HG03025 (cell line): Measurements from ENCODE around the gene PLAC9.
"Not testable (repeated sequence)": the region's sequence is repeated elsewhere in the genome, so short reads cannot be mapped to it uniquely, and the experiment has no call there.

Experiments used
- ATAC-seq: cut with Tn5 transposase; IDR thresholded peaks from one replicate; pipeline ENCODE4 v1.9.1; 2021; ENCODE audit warnings: mild to moderate bottlenecking, moderate library complexity; ENCODE audit not compliant: unreplicated experiment, low FRiP score

PLAC9 gene

DNA sequence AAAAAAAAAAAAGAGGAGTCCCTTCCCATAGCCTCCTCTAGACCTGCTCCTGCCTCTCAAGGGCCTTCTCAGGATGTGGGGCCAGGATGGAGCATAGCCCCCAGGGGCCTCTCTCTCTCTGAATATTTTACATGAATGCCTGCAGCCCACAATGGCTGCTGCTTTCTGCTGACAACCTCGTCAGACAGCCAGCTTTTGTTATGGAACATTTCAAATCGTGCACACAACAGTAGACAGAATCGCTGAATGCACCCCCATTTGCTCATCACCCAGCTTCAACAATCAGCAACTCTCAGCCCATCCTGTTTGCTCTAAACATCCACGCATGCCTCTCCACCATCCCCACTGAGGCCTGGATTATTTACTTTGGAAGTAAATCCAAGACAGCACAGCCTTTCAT lies 5.4 kb downstream of the PLAC9 start:
- ATAC-seq, result no peak

DNA sequence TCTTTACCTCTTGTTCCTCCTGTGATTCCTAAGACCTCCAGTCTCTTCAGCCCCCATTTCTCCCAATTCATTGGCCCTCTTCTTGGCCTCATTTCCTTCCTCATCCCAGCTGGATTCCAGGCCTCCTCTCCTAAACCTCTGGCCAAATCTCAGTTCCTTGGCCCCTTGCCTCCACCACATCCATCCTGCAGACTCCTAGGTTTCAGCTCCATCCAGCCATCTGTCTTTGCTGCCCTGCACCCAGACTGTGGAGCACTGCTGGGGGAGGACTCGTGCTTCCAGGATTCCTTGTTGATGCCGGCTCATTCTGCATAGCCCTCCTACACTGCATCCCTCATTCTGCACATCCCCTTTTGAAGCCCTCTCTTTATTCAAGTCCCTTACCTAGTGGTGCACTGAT lies 6.7 kb downstream of the PLAC9 start:
- no peak for ATAC-seq

DNA sequence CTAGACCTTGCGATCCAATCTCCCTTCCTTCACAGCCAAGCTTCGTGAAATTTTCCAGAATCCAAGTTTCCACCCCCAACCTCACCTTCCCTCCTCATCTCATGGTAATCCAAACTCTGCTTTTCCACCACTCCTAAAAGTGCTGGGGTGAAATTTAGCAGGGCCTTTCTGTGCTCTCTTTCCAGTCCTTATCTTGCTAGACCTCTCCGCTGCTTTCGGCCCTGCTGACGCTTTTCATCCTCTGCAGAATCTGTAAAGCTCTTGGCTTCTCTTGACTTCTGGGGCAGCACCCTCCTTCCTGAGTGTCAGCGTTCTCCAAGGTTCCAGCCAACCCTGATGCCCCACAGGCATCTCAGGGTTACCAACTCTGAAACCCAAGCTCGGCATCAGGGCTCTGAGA lies 7.7 kb downstream of the PLAC9 start:
- ATAC-seq, result no peak

DNA sequence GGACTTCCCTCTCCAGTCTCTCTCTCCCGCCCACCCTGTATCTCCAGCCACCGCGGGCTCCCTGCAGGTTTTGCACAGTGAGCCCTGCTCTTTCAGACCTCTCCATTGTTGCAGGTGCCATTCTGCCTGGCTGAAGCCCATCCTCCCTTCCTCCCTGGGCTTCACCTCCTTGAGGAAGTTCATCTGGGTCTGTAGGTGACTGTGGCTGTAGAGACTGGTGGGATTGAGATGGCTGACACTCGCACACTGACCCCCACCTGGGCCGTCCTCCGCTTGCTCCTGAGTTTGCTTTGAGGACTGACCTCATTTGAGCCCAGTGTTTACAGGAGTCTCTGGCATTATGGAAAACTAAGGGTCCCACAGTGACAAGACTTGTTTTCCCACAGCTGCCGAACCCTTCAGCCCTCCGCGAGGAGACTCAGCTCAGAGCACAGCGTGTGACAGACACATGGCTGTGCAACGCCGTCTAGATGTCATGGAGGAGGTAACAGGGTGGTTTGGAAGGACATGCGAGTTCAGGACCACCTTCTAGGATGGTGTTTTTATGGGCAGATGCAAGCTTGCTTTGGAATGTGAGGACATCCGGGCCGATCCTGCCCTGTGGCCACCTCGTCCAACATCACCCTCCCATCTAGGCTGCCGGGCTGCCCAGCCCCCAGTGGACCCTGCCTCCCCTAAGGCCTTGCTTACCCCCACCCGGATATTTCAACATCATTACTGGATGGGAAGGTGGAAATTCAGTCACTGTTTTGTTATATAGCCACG lies 9.3 kb downstream of the PLAC9 start:
- no peak for ATAC-seq

DNA sequence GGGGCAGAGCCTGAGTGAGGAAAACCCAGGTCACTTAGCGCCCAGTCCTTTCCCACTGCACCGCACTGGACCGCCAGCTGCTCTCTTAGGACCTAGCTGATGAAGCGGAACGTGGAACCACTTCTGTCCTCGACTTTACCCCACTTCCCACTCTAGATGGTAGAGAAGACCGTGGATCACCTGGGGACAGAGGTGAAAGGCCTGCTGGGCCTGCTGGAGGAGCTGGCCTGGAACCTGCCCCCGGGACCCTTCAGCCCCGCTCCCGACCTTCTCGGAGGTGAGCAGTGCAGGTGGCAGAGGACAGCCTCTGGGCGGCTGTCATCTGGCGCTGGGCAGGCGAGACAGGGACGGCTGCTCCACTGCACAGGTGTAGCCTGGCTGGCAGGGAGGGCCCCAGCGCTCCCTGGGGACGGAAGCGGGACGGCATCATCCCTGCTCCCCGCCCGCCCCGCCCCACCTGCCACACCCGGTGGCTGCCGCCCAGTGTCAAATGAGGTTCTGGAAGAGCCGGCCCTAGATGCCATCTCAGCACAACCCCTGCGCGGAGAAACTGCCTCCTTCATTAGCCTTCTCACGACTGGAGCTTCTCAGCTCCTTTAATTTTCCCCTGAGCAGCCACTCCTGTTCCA lies 11.7 kb downstream of the PLAC9 start:
- ATAC-seq, result peak; percentile 33

DNA sequence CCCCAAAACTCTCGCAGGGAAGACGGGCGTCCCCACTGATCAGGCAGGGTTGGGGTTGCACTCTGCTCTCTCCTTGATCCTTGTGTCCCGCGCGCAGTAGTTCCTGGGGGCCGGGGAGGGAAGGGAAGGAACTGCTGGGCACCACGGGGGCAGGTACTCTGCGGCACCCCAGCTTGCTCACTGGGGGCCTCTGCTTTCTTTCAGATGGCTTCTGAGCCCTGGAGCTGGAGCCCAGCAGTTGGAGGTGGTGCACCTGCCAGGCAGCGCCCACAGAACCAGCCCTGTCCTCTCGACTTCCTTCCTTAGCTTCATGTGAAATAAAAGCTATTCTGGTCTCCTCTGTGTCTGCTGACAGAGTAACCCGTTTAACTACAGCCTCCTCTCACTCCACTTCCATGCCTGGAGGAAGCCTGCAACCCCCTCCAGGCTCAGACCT lies 12.2 kb downstream of the PLAC9 start:
- peak; percentile 34 for ATAC-seq

- not testable (repeated sequence) for ATAC-seq
Measured at GRCh38 chr10:80145406-80146308, 13.1 kb downstream of the PLAC9 start.

- no peak for ATAC-seq
Measured at GRCh38 chr10:80146918-80147317, 14.4 kb downstream of the PLAC9 start.

DNA sequence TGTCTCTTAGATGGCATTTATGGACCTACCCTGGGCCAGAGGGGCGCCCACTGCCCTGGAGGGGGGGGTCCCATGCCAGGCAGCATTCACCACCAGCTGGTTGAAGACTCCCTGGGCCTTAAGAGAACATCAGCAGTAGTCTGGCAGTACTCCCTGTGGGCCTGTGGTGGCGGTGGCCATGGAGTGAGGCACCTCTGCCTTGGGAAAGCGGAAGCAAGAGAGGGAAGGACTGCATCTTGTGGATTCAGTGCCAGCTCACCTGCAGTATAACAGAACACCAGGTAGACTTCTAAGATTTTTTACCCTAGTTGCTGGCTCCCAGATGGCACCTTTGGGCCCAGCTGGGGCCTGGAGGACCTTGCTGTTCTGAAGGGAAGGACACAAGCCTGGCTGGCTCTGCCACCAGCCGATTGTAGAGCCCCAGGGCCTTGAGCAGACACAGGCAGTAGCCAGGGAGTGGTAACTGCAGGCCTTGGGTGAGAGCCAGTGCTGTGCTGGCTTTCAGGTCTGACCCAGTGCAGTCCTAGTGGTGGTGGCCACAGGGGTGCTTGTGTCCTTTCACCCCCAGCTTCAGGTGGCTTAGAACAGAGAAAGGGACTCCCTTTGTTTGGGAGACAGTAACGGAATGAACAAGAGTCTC lies 15.8 kb downstream of the PLAC9 start:
- ATAC-seq, result no peak

- ATAC-seq, result no peak
Measured at GRCh38 chr10:80149123-80149522, 16.6 kb downstream of the PLAC9 start.

GRCh38 chr10:80150172-80150571 lies 17.6 kb downstream of the PLAC9 start:
- ATAC-seq, result no peak

DNA sequence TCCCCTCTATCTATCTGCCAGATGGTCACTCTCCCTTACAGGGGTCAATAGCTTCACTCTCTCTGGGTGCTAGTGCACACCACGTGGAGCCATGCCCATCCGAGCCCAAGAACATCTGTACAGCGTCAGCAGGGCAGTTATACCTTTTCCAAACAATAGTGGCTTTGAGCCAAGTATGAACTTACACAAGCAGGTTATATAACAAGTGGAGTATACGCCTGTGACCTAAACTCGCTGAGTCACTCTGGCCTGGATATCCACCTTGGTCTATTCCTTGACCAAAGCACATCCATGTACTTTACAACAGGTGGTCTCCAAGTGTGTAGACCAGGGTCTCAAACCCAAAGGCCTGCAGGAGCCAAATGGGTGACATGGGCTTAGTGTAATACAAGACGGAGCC lies 20.3 kb downstream of the PLAC9 start:
- no peak for ATAC-seq

DNA sequence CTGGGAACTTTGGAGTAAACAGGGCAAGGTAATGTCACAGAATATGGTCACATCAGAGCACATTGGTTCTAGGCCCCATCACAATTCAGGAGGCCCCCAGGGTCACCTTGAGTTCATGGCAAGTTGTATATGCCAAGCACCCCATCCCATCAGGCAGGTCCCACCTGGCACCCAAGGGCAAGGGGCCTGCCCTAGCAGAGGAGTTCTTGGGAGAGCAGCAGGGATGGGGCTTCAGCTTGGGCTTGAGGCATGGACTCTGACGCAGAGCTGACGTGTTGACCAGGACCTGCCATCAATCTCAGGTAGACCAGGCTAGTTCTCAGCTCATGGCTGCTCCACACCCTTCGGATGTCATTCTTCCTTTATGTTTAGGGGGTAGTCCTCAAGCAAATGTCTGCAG lies 20.9 kb downstream of the PLAC9 start:
- ATAC-seq, result no peak

- no peak for ATAC-seq
Measured at GRCh38 chr10:80154626-80154977, 22.1 kb downstream of the PLAC9 start.

- no peak for ATAC-seq
Measured at GRCh38 chr10:80154978-80155695, 22.6 kb downstream of the PLAC9 start.

- ATAC-seq, result no peak
Measured at GRCh38 chr10:80155696-80156215, 23.2 kb downstream of the PLAC9 start.

- no peak for ATAC-seq
Measured at GRCh38 chr10:80156216-80156615, 23.7 kb downstream of the PLAC9 start.

- no peak for ATAC-seq
Measured at GRCh38 chr10:80157561-80157960, 25.0 kb downstream of the PLAC9 start.

GRCh38 chr10:80158126-80158525 lies 25.6 kb downstream of the PLAC9 start:
- ATAC-seq, result no peak

DNA sequence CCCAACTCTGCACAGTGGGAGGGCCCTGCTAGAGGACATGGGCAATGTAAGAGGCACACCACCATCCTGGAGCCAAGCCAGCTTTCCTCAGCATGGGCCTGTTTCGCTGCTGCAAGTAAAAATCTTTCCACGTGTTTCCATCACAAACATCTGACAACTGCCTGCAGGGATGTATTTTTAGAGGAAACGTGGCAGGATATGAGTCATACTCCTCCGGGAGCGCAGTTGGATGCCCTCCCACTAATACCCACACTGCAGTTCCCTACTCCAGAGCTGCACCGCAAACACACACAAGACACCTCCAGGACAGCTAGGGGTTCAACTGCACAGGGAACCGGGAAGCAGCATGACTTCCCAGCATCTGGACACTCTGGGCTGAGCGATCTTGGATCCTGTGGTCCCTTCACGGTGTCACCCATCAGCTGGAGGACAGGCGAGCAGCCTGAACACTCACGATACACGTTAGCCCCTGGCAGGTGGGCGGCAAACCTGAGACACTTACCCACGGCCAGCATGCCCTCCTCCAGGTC lies 26.1 kb downstream of the PLAC9 start:
- ATAC-seq, result no peak
